ENCODE data around the gene EEF1AKMT1. TPM values are rescaled to one million over a fixed set of nuclear protein-coding genes. Genes with fewer than 3 reads are reported as not detected.
A peak's percentile ranks its signal among the peaks of the same experiment; 100 is the strongest.

Gene EEF1AKMT1
- total RNA-seq (2021; ENCODE audit: unreplicated experiment), result 9.8 TPM
- polyA plus RNA-seq (2012), result 4.2 and 7.3 TPM in 2 replicates
- percentile 72 among the genes with signal in this experiment for Bru-seq, nascent RNA
- BruChase-seq, experiment 1, labeled RNA remaining after a 6-hour chase, result percentile 51 among the genes with signal in this experiment
- percentile 53 among the genes with signal in this experiment for BruChase-seq, experiment 2, labeled RNA remaining after a 2-hour chase
- long read RNA-seq, transcript EEF1AKMT1-202 (5 exons, 1,042 nt), result major isoform, 8 of 21 reads
- long read RNA-seq, partial matches to known transcripts, result 5 of 21 reads
- long read RNA-seq, other reads (novel, unspliced or antisense), result 7 of 21 reads

GRCh38 chr13:20773194-20774080 is at the start of gene EEF1AKMT1:
Gene EEF1AKMT1 (minus strand): TSS chr13:20773961. CDS start chr13:20757598, 16,363 bp downstream.
- Histone ChIP-seq H3K4me2 (ENCODE audit: low read length) (peak within 1 kb of the TSS; percentile 90), H4K20me1 (ENCODE audit: insufficient read depth) (no peaks in the 10 kb centered on the region), H3K36me3 (ENCODE audit: control insufficient read depth in 1 of 2, insufficient read depth in 2 of 2, low read length in 2 of 2) (0 out of 4 replicates have a peak, but pooled peaks cover 0 to 4% of the 10 kb centered on the region in 2 experiments), H3K79me2 (ENCODE audit: insufficient read depth, low read length) (peaks cover 25% of the 10 kb centered on the region), H3K4me3 (replicated peaks in 1 of 2; ENCODE audit: low read depth in 1 of 2, low read length in 2 of 2) (peak within 1 kb of the TSS; percentile 74 to 80), H3K9me2 (ENCODE audit: insufficient read depth) (no peaks in the 10 kb centered on the region), H3K27me3 (ENCODE audit: insufficient read depth, low read length) (no peaks in the 10 kb centered on the region), H3K9me3 (ENCODE audit: control insufficient read depth in 1 of 2, insufficient read depth in 1 of 2, low read depth in 1 of 2, low read length in 2 of 2) (no peaks in the 10 kb centered on the region), H3K4me1 (ENCODE audit: control insufficient read depth in 1 of 2, insufficient read depth in 2 of 2, low read length in 2 of 2) (peaks cover 8 to 15% of the 10 kb centered on the region in 2 experiments; a peak in 3 of 4 replicates), H2AFZ (ENCODE audit: low read depth, low read length, poor library complexity, severe bottlenecking) (no peak within 1 kb of the TSS), H3K27ac (ENCODE audit: low read depth, low read length) (peak within 1 kb of the TSS; percentile 98), H3K9ac (ENCODE audit: low read length) (peak within 1 kb of the TSS; percentile 94)
- ChIA-PET CTCF (no interaction called here), RAD21 (ENCODE audit: low non-redundant PET in 1 of 2, low total read pairs in 2 of 2, uncharacterized antibody in 2 of 2, unreplicated experiment in 2 of 2) (interaction anchor here in 1 of 2 experiments (0.6 kb wide), 1 partner anchor 238 kb away, joined by 6 read pairs; no protein-coding TSS in a partner anchor), POLR2A (no interaction called here)
- TSS peak; percentile 78 for BruUV-seq (replicated peaks)
- intact Hi-C loops (cut with micrococcal nuclease), result no loop called here
- peak; percentile 83 for DNase-seq (ENCODE audit: low read depth, low spot score)
- ATAC-seq, result peak; percentile 89
- TF ChIP-seq FOSL1 (IDR thresholded peaks at IDR 0.05; ENCODE audit: low read depth), result no peak
- TF ChIP-seq EZH2 (IDR thresholded peaks at IDR 0.05), result no peak
- TF ChIP-seq REST (IDR thresholded peaks at IDR 0.05; ENCODE audit: low read depth), result no peak
- TF ChIP-seq EZH2phosphoT487 (IDR thresholded peaks at IDR 0.05; ENCODE audit: borderline replicate concordance), result no peak
- TF ChIP-seq ELF1 (IDR thresholded peaks at IDR 0.05; ENCODE audit: borderline replicate concordance, low read depth), result no peak
- TF ChIP-seq, protein P1, sequence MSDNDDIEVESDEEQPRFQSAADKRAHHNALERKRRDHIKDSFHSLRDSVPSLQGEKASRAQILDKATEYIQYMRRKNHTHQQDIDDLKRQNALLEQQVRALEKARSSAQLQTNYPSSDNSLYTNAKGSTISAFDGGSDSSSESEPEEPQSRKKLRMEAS (IDR thresholded peaks at IDR 0.05), result peak; percentile 79
- TF ChIP-seq ATF3 (IDR thresholded peaks at IDR 0.05), result no peak
- TF ChIP-seq POLR2AphosphoS5 (IDR thresholded peaks at IDR 0.05; ENCODE audit: low read depth, low read length), result peak; percentile 93
- TF ChIP-seq SIN3A (IDR thresholded peaks at IDR 0.05; ENCODE audit: low read depth), result peak; percentile 63
- no peak for TF ChIP-seq ZBTB33 (IDR thresholded peaks at IDR 0.05; ENCODE audit: extremely low read depth, insufficient replicate concordance, low read length)
- peak; percentile 11 for TF ChIP-seq TCF7L2 (IDR thresholded peaks at IDR 0.05; ENCODE audit: borderline replicate concordance, extremely low read depth, insufficient read depth, insufficient read length)
- no peak for TF ChIP-seq YY1 (IDR thresholded peaks at IDR 0.05; ENCODE audit: extremely low read depth, insufficient replicate concordance, low read depth, low read length)
- TF ChIP-seq EGR1 (IDR thresholded peaks at IDR 0.05; ENCODE audit: low read depth), result no peak
- TF ChIP-seq RAD21 (IDR thresholded peaks at IDR 0.05; ENCODE audit: low read depth), result no peak
- no peak for TF ChIP-seq SP1 (IDR thresholded peaks at IDR 0.05; ENCODE audit: low read depth)
- peak; percentile 96 for TF ChIP-seq CEBPB (IDR thresholded peaks at IDR 0.05; ENCODE audit: low read depth)
- TF ChIP-seq CBX3 (IDR thresholded peaks at IDR 0.05; ENCODE audit: low read depth), result peak; percentile 52; the same call in 1 of the 2 replicates
- TF ChIP-seq POLR2A (IDR thresholded peaks at IDR 0.05; ENCODE audit: borderline replicate concordance, extremely low read depth, insufficient read depth, insufficient read length), result peak; percentile 78
- TF ChIP-seq ZFX (IDR thresholded peaks at IDR 0.05), result peak; percentile 99
- TF ChIP-seq SRF (IDR thresholded peaks at IDR 0.05; ENCODE audit: low read depth), result peak; percentile 90
